Measurements from ENCODE around the gene RXFP1.

Gene RXFP1

GRCh38 chr4:158590306-158590705 is 68.6 kb downstream of the RXFP1 start:
- Histone ChIP-seq H3K27me3 (ENCODE audit: control insufficient read depth, insufficient read depth, low read length) (no peaks in the 10 kb centered on the region), H3K9ac (ENCODE audit: low read length) (no peak overlapping the region), H3K4me1 (ENCODE audit: control insufficient read depth, low read depth, low read length) (no peaks in the 10 kb centered on the region), H3K4me3 (ENCODE audit: low read length) (no peak overlapping the region), H3K36me3 (ENCODE audit: control insufficient read depth, low read depth, low read length) (no peaks in the 10 kb centered on the region), H3K27ac (ENCODE audit: low read length) (no peak overlapping the region), H3K9me3 (ENCODE audit: control insufficient read depth, low read depth, low read length) (no peaks in the 10 kb centered on the region)

- H3K9ac ChIP-seq (ENCODE audit: low read length): no peak overlapping the region
- no peaks in the 10 kb centered on the region for H3K9me3 ChIP-seq (ENCODE audit: control insufficient read depth, low read depth, low read length)
- H3K4me3 ChIP-seq (ENCODE audit: low read length): no peak overlapping the region
- H3K27ac ChIP-seq (ENCODE audit: low read length): no peak overlapping the region
- no peaks in the 10 kb centered on the region for H3K36me3 ChIP-seq (ENCODE audit: control insufficient read depth, low read depth, low read length)
- no peaks in the 10 kb centered on the region for H3K27me3 ChIP-seq (ENCODE audit: control insufficient read depth, insufficient read depth, low read length)
- H3K4me1 ChIP-seq (ENCODE audit: control insufficient read depth, low read depth, low read length): no peaks in the 10 kb centered on the region
Measured at GRCh38 chr4:158590824-158591223, 69.1 kb downstream of the RXFP1 start.

- Histone ChIP-seq H3K36me3 (ENCODE audit: control insufficient read depth, low read depth, low read length) (no peaks in the 10 kb centered on the region), H3K27ac (ENCODE audit: low read length) (no peak overlapping the region), H3K9ac (ENCODE audit: low read length) (no peak overlapping the region), H3K4me3 (ENCODE audit: low read length) (no peak overlapping the region), H3K27me3 (ENCODE audit: control insufficient read depth, insufficient read depth, low read length) (no peaks in the 10 kb centered on the region), H3K9me3 (ENCODE audit: control insufficient read depth, low read depth, low read length) (no peaks in the 10 kb centered on the region), H3K4me1 (ENCODE audit: control insufficient read depth, low read depth, low read length) (no peaks in the 10 kb centered on the region)
Measured at GRCh38 chr4:158597879-158598596, 76.4 kb downstream of the RXFP1 start.

- H3K27ac ChIP-seq (ENCODE audit: low read length): no peak overlapping the region
- H3K4me3 ChIP-seq (ENCODE audit: low read length): no peak overlapping the region
- H3K9ac ChIP-seq (ENCODE audit: low read length): no peak overlapping the region
- no peaks in the 10 kb centered on the region for H3K27me3 ChIP-seq (ENCODE audit: control insufficient read depth, insufficient read depth, low read length)
- no peaks in the 10 kb centered on the region for H3K9me3 ChIP-seq (ENCODE audit: control insufficient read depth, low read depth, low read length)
- H3K4me1 ChIP-seq (ENCODE audit: control insufficient read depth, low read depth, low read length): no peaks in the 10 kb centered on the region
- H3K36me3 ChIP-seq (ENCODE audit: control insufficient read depth, low read depth, low read length): no peaks in the 10 kb centered on the region
Measured at GRCh38 chr4:158599150-158599549, 77.5 kb downstream of the RXFP1 start.

GRCh38 chr4:158599765-158600498 is 78.2 kb downstream of the RXFP1 start:
- Histone ChIP-seq H3K27me3 (ENCODE audit: control insufficient read depth, insufficient read depth, low read length) (no peaks in the 10 kb centered on the region), H3K36me3 (ENCODE audit: control insufficient read depth, low read depth, low read length) (no peaks in the 10 kb centered on the region), H3K4me1 (ENCODE audit: control insufficient read depth, low read depth, low read length) (no peaks in the 10 kb centered on the region), H3K27ac (ENCODE audit: low read length) (no peak overlapping the region), H3K4me3 (ENCODE audit: low read length) (no peak overlapping the region), H3K9ac (ENCODE audit: low read length) (no peak overlapping the region), H3K9me3 (ENCODE audit: control insufficient read depth, low read depth, low read length) (no peaks in the 10 kb centered on the region)

- H3K4me3 ChIP-seq (ENCODE audit: low read length): no peak overlapping the region
- H3K9me3 ChIP-seq (ENCODE audit: control insufficient read depth, low read depth, low read length): no peaks in the 10 kb centered on the region
- no peak overlapping the region for H3K27ac ChIP-seq (ENCODE audit: low read length)
- H3K27me3 ChIP-seq (ENCODE audit: control insufficient read depth, insufficient read depth, low read length): no peaks in the 10 kb centered on the region
- no peaks in the 10 kb centered on the region for H3K36me3 ChIP-seq (ENCODE audit: control insufficient read depth, low read depth, low read length)
- H3K4me1 ChIP-seq (ENCODE audit: control insufficient read depth, low read depth, low read length): no peaks in the 10 kb centered on the region
- H3K9ac ChIP-seq (ENCODE audit: low read length): no peak overlapping the region
Measured at GRCh38 chr4:158604369-158604768, 82.7 kb downstream of the RXFP1 start.

- H3K27ac ChIP-seq (ENCODE audit: low read length): no peak overlapping the region
- H3K36me3 ChIP-seq (ENCODE audit: control insufficient read depth, low read depth, low read length): no peaks in the 10 kb centered on the region
- no peaks in the 10 kb centered on the region for H3K27me3 ChIP-seq (ENCODE audit: control insufficient read depth, insufficient read depth, low read length)
- H3K4me1 ChIP-seq (ENCODE audit: control insufficient read depth, low read depth, low read length): no peaks in the 10 kb centered on the region
- no peak overlapping the region for H3K4me3 ChIP-seq (ENCODE audit: low read length)
- H3K9me3 ChIP-seq (ENCODE audit: control insufficient read depth, low read depth, low read length): no peaks in the 10 kb centered on the region
- H3K9ac ChIP-seq (ENCODE audit: low read length): no peak overlapping the region
Measured at GRCh38 chr4:158605393-158605792, 83.7 kb downstream of the RXFP1 start.

GRCh38 chr4:158606969-158607368 is 85.3 kb downstream of the RXFP1 start:
- no peak overlapping the region for H3K4me3 ChIP-seq (ENCODE audit: low read length)
- H3K4me1 ChIP-seq (ENCODE audit: control insufficient read depth, low read depth, low read length): no peaks in the 10 kb centered on the region
- no peaks in the 10 kb centered on the region for H3K9me3 ChIP-seq (ENCODE audit: control insufficient read depth, low read depth, low read length)
- H3K27me3 ChIP-seq (ENCODE audit: control insufficient read depth, insufficient read depth, low read length): no peaks in the 10 kb centered on the region
- no peak overlapping the region for H3K27ac ChIP-seq (ENCODE audit: low read length)
- no peak overlapping the region for H3K9ac ChIP-seq (ENCODE audit: low read length)
- H3K36me3 ChIP-seq (ENCODE audit: control insufficient read depth, low read depth, low read length): no peaks in the 10 kb centered on the region

- no peak overlapping the region for H3K9ac ChIP-seq (ENCODE audit: low read length)
- H3K9me3 ChIP-seq (ENCODE audit: control insufficient read depth, low read depth, low read length): no peaks in the 10 kb centered on the region
- H3K36me3 ChIP-seq (ENCODE audit: control insufficient read depth, low read depth, low read length): no peaks in the 10 kb centered on the region
- H3K27ac ChIP-seq (ENCODE audit: low read length): no peak overlapping the region
- no peaks in the 10 kb centered on the region for H3K4me1 ChIP-seq (ENCODE audit: control insufficient read depth, low read depth, low read length)
- H3K4me3 ChIP-seq (ENCODE audit: low read length): no peak overlapping the region
- H3K27me3 ChIP-seq (ENCODE audit: control insufficient read depth, insufficient read depth, low read length): no peaks in the 10 kb centered on the region
Measured at GRCh38 chr4:158609116-158609515, 87.4 kb downstream of the RXFP1 start.

GRCh38 chr4:158610790-158611189 is 89.1 kb downstream of the RXFP1 start:
- no peak overlapping the region for H3K27ac ChIP-seq (ENCODE audit: low read length)
- no peaks in the 10 kb centered on the region for H3K4me1 ChIP-seq (ENCODE audit: control insufficient read depth, low read depth, low read length)
- no peaks in the 10 kb centered on the region for H3K9me3 ChIP-seq (ENCODE audit: control insufficient read depth, low read depth, low read length)
- no peak overlapping the region for H3K9ac ChIP-seq (ENCODE audit: low read length)
- no peak overlapping the region for H3K4me3 ChIP-seq (ENCODE audit: low read length)
- no peaks in the 10 kb centered on the region for H3K36me3 ChIP-seq (ENCODE audit: control insufficient read depth, low read depth, low read length)
- H3K27me3 ChIP-seq (ENCODE audit: control insufficient read depth, insufficient read depth, low read length): no peaks in the 10 kb centered on the region

GRCh38 chr4:158613046-158613445 is 91.4 kb downstream of the RXFP1 start:
- no peaks in the 10 kb centered on the region for H3K4me1 ChIP-seq (ENCODE audit: control insufficient read depth, low read depth, low read length)
- no peaks in the 10 kb centered on the region for H3K9me3 ChIP-seq (ENCODE audit: control insufficient read depth, low read depth, low read length)
- H3K27ac ChIP-seq (ENCODE audit: low read length): no peak overlapping the region
- H3K27me3 ChIP-seq (ENCODE audit: control insufficient read depth, insufficient read depth, low read length): no peaks in the 10 kb centered on the region
- H3K9ac ChIP-seq (ENCODE audit: low read length): no peak overlapping the region
- no peak overlapping the region for H3K4me3 ChIP-seq (ENCODE audit: low read length)
- no peaks in the 10 kb centered on the region for H3K36me3 ChIP-seq (ENCODE audit: control insufficient read depth, low read depth, low read length)

GRCh38 chr4:158617956-158618355 is 96.3 kb downstream of the RXFP1 start:
- H3K9me3 ChIP-seq (ENCODE audit: control insufficient read depth, low read depth, low read length): no peaks in the 10 kb centered on the region
- H3K9ac ChIP-seq (ENCODE audit: low read length): no peak overlapping the region
- H3K27ac ChIP-seq (ENCODE audit: low read length): no peak overlapping the region
- no peaks in the 10 kb centered on the region for H3K4me1 ChIP-seq (ENCODE audit: control insufficient read depth, low read depth, low read length)
- H3K27me3 ChIP-seq (ENCODE audit: control insufficient read depth, insufficient read depth, low read length): no peaks in the 10 kb centered on the region
- no peak overlapping the region for H3K4me3 ChIP-seq (ENCODE audit: low read length)
- H3K36me3 ChIP-seq (ENCODE audit: control insufficient read depth, low read depth, low read length): no peaks in the 10 kb centered on the region

All from iPS-18a (cell line).